ENCODE results near the gene SYTL2.

DNA sequence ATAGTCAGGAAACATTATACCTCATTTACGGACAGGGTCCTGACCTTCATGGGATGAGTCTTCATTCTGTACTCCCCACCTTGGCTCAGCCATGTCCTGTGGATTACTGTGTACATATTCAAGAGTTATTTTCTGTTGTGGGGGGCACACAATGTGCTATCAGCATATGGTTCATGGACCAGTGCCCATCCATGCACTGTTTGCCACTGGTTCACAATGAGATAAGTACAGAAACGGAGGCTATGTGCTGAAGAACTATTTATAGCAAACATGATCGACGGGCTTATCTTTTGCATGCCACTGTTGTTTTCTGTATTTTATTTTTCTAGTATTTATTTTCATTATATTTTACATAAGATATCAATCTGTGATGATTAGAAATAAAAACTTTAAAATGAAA lies 68.6 kb downstream of the SYTL2 start:
- TF ChIP-seq, protein P1, sequence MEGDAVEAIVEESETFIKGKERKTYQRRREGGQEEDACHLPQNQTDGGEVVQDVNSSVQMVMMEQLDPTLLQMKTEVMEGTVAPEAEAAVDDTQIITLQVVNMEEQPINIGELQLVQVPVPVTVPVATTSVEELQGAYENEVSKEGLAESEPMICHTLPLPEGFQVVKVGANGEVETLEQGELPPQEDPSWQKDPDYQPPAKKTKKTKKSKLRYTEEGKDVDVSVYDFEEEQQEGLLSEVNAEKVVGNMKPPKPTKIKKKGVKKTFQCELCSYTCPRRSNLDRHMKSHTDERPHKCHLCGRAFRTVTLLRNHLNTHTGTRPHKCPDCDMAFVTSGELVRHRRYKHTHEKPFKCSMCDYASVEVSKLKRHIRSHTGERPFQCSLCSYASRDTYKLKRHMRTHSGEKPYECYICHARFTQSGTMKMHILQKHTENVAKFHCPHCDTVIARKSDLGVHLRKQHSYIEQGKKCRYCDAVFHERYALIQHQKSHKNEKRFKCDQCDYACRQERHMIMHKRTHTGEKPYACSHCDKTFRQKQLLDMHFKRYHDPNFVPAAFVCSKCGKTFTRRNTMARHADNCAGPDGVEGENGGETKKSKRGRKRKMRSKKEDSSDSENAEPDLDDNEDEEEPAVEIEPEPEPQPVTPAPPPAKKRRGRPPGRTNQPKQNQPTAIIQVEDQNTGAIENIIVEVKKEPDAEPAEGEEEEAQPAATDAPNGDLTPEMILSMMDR (IDR thresholded peaks at IDR 0.05; ENCODE audit: poor library complexity) = no peak
- TF ChIP-seq EZH2phosphoT487 (IDR thresholded peaks at IDR 0.05; ENCODE audit: low read depth, severe bottlenecking, unreplicated experiment) = no peak
- TF ChIP-seq EZH2 (IDR thresholded peaks at IDR 0.05; ENCODE audit: borderline replicate concordance) = no peak
